HG02623 (cell line): ENCODE results near the gene GMDS.

Experiments
- ATAC-seq: cut with Tn5 transposase; IDR thresholded peaks from one replicate; pipeline ENCODE4 v1.9.1; 2021; ENCODE audit warnings: moderate library complexity; ENCODE audit not compliant: unreplicated experiment

GMDS gene

DNA sequence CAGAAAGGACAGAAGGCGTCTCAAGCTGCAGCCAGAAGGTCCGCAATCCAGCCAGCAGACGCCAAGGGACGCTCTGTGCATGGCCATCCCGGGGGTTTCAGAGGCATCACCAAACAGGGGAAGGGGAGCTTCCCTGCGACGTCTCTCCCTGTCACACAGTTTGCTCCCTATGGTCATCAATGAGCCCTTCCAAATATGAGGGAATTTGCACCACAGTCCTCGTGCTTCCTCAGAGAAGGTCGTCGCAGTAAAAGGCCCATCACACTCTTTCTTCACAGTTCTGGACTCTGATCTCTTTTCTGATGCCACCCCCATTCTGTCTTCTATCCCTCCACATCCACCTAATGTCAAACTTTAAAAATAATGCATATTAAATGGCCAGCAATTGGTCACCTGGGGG is 645.9 kb downstream of the GMDS start:
- no peak for ATAC-seq

DNA sequence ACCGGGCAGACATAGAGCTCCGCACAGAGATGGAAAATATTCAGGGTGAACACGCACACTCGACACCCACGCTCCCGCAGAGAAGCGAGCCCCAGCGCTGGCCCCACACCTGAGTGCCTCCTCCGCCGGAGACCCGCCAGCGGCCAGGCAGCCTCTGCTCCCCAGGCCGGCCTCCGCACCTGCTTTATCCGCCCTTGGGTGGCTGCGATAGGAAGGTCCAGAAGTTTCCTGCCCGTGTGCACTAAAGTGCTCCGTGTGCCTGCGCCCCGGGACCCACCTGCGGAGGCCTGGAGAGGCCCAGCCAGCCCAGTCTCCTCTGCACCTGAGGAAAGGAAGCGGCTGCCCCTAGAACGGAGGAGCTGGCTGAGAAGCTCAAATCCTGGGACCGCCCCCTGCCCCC is 646.5 kb downstream of the GMDS start:
- no peak for ATAC-seq

DNA sequence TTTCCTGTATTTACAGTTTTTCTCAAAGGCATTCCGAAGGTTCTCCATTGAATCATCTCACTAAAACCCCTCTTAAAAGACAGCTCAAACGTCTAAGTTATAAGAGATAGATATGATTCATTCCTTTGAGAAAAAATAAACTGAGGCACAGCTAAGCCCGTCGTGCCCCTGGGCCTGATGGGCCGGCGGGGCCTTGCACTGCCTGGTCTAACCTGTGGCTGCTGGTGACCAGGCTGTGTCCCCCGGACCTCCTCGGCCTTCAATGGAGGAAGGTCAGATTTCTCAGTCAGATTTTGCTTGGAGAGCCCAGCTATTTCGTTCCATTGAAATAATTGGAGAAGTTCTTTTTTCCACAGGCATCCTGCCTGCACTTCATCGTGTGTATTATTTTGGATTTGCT is 647.0 kb downstream of the GMDS start:
- ATAC-seq, result no peak

DNA sequence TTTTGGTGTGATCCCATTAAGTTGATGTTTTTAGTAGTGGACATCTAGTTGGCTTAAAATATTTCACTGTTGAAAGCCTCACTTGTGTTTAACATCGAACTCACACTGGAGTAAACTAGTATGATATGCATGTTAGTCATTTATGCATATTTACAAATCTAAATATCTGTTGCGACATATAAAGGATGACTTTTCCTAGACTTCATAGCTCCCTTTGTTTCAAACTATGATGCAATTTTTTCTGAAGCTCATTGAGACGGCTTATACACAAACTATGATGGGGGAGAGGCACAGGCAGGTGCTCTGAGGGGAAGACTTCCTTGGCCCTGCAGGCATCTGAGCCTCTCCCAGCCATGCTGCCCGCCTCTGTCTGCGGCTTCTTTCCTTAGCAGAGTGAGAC is 647.5 kb downstream of the GMDS start:
- ATAC-seq, result no peak

DNA sequence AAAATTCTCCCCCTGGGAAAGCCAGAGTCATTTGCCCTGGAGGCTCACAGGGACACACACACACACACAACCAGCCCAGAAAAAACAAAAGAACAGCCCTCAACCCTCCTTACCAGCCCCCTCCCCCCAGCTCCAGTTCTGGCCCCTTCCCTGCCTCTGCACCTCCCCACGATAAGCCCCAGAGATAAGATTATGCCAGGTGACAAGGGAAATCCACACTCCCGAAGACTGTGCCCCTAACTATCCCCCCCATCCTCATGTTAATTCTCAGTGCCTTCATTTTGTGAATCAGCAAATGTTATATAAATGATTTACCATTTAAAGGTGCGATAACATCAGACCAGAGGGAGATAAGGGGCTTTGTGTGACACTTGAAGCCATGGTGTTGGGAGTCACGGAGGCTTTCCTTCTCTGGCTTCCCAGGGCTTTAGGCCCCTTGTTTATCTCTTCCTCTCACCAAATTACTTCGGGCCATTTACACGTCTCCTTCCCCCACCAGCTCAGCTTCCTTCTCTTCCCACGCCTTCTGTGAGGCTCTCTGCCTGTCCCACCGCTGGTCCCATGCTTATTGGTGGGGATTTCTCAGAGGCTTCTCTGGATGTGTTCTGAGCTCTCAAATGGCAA is 648.2 kb downstream of the GMDS start:
- no peak for ATAC-seq

DNA sequence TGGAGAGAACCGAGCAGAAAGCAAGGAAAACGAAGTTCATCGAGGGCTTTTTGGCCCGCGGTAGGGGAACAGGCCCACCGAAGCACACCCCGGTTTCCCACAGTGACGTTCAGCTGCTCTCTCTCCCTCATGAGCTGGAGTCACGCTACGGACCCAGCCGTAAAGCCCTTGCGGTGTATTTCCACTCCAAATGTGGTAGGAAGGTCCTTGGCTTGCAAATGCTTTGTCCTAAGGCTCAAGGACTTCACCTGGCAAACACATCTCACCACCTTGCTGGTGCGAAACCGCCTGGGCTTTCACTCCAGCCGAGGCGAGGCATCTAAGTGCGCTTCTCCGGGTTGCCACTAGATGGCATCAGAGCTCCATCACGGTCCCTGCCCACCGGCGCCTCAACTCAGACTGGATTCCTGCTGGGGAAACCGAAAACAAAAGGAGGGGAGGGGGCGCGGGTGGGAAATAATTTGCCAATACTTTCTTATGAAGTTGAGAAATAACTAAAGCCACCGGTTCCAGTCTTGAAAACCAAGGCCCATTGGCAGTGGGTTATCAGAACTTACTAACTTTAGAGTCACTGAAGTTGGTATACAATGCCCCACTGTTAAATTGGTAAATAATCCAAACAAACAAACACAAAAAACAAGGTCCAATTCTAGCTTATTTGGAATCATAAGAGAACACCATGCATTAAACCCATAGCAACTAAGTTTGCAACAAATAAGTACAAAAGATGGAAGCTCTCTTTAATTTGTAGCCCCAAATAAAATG is 649.1 kb downstream of the GMDS start:
- ATAC-seq, result peak; percentile 48

DNA sequence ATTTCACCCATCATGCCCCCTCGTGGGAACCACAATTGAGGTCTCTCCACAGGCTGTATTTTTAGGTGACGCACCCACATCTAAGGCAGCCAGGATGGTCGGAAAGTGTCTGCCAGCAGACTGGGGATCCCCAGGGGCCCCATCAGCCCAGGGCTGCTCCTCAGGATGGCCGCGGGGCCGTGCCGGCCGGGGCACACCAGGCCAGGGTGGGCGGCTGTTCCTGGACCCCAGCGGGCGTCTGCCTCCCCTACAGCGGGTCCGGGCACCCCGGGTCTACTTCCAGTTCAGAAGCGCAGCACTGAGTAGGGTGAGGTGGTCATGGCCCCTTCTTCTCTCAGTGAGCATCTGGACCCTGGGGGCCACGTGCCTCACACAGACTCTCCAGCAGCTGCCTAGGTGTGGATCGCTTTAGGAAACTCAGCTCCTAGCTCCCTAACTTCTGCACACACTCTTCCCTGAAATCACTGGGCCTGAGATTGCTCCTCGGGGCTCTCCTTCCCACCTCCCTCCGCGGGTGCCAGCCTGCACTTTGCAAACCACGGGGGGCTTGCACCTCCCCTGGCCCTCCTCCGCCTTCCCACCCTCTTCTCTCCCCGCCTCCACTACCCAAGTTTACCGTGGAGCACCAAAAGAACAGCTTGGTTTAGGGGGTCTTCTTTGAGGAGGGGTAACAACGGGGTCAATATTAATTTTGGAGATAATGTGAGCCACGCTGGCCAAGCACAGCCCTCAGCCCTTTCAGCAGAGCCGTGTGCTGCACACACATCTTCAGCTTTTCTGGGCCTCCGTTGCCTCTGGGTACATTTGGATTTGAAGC is 649.9 kb downstream of the GMDS start:
- no peak for ATAC-seq

DNA sequence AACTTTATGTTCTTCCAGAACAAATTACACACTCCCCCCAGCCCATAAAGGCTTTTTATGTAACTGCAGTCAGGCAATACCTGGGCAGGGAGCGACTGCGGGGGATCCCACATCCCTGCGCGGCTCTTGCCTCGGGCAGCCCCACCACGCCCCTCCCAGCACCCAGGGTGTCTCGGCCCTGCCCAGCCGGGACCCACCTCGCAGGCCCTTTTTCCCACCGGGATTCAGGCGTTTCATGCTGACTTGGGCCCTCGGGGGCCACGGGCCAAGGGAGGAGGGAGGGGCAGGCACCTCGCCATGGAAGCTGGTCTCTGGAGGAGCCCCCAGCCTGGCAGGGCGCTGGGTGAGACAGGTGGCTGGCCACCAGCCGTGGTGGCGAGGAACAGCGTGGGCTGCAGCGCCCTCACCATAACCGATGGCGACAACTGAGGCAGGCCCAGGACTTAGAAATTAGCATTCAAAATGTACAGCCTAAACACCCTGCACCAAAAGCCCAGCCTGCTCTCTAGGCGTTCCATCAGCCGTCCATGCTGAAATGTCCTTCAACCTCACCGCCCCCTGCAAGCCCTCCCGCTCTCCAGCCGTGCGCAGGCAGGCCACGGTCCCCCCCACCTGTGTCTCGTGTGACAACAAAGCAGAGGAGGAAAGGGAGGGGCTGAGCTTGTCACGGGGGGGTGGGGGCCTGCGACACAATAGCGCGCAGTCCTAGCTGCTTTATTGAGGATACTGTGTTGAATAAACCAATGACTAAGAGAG is 650.8 kb downstream of the GMDS start:
- ATAC-seq, result no peak

DNA sequence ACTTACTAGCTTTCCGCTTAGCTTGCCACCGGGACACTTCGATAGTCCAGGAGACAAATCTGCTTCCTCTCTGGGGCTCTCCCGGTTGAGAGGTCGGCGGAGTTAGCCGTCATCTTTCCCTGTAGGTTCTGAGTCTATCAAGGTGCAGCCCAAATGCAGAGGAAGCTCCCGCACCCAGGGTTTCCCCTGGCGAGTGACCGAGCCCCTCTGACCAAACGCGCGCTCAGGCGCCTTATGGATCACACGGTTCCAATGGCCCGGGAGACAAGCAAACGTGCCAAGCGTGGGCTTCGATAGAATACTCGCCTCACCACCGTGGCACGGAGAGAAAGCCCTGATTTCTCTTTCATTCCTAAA is 651.5 kb downstream of the GMDS start:
- ATAC-seq, result no peak

DNA sequence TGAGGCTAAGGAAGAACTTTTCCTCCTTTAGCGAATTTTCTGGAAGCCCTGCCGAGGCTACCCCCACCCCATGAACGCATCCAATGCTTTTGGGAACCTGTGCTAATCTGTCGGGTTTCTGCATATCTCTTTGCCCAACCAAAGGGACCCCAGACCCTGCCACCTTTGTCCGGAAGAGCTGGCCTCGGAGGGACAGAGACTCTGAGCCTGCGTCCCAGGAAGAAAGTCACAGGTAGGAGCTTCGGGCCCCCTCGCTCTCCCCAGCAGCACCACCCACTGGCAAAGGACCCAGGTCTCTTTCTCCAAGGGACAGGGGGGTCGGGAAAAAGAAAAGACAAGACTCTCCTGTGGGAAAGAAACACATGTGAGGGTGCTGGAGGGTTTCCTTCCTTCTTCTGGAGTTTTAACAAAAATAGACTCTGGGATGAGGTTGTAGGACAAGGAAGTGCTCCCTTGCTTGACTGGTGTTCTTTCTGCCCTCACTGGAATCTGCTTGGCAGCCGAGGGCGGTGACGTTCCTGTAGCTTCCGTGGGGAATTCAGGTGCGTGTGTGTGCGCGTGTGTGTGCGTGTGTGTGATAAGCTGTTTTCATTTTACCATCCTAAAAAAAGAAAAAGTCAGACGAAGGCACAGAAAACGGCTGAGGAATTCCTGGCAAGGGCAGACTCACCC is 652.0 kb downstream of the GMDS start:
- no peak for ATAC-seq

DNA sequence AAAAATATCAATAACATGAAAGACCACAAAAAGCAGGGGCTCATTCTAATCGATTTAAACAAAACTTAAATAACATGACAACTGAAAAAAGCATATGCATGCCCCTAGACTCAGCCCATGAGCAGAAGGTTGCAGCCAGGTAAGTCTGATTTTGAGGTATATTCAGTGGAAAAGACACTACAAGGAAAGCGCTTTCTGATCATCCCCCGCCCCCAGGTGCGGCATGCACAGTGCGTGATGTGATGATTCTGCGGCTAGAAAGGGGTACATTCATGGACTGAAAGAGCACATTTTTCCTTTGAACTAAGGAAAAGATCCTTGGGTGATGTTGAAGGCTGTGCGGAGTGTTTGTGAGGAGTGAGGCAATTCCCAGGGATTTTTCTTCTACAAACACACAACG is 652.6 kb downstream of the GMDS start:
- no peak for ATAC-seq

DNA sequence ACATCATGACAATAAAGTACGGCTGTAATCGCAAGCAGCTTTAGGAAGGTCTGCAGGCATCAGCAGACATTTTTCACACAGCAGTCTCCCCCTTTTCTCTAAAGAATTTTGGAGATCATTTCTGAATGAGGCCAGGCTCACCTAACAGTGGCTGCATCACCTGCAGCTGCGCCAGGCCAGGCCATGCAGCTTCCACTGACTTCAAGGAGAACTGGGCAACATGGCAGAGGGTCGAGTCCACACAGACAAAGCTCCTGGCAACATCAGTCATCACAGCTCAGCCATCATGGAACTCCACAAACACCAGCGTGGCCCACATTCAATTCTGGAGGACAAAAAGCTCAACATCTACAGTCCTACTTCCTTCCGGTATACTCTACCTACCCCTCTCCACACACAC is 653.5 kb downstream of the GMDS start:
- no peak for ATAC-seq

DNA sequence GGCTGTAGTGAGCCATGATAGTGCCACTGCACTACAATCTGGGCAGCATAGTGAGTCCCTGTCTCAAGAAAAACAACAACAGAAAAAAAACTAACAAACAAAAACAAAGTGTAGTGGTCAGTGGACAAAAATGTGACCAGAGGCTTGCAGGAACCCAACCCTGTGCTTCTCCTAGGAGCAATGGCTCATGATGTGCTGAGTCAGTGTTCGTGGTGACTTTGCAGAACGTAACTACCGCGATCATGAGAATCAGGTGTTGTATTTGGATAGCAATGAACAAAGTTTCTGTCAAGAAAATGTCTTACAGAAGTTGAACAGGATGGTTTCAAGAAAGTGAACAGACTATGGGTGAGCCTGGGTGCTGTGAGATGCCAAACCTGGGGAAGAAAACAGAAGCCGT is 654.2 kb downstream of the GMDS start:
- ATAC-seq, result no peak

DNA sequence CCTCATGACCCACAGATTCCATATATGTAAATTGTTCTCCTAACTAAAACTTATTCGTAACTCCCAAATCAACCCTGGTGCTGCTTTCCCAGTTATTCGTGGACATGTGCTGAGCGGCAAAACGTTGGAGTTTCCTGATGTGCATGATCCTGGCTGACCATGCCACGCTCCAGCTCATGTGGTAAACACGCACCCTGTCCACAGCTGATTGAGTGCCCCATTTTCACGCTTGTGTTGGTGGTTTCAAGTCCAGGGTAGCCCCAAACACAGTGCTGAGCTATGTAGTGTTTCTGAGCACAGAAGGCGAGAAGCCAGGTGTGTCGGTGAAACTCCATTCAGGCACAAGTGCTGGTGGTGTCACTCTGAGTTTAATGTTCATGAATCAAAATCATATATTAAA is 654.8 kb downstream of the GMDS start:
- no peak for ATAC-seq

DNA sequence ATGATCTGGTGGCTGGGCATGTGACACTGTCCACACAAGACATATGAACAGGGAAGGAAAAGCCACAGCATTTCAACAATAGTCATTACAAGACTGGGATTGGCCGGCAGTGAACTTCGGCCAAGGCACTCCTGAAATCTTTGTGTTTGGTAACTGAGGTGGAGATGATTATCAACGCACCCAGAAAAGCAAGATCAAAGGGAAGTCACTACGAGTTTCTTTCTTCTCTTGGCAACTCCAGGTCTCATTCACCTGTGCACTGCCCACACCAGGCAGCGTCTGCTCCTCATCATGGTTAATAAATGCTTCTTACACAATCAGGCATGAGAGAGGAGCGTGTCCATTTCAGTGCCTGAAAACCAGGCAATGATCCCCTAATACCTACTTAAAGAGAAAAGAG is 656.2 kb downstream of the GMDS start:
- ATAC-seq, result no peak

DNA sequence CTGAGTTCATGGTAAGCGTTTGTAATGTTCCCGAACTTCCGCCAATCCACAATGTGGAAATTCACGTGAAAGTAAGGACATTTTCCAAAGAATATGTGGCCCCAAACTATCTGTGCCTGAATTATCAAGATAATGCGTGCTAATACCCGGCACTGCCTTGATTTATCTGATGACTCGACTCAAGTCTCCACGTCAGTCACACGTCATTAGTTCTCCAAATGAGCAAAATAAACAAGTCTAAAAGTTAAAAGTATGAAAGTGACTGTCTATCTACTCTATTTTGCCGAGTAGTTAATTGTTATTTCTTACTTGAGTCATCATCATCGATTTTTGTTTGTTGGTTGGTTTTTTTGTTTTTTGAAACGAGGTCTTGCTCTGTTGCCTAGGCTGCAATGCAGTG is 657.4 kb downstream of the GMDS start:
- no peak for ATAC-seq

DNA sequence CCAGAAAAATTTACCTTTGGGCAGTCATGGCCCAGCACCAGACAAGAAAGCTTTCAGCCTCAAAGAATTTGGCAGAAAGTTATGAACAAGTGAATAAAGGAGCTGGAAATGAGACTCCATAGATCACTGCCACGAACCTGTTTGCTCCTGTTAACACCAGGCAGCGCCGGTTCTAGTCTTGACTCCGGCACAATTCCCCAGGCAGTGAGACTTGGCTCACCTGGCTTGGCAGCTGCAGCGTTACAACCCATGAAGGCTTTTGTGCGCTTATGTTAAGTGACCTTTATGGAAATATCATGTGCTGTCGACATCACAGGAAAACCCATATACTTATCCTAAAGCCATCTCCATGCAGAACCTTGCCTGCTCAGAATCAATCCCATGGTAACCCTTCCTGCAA is 657.9 kb downstream of the GMDS start:
- ATAC-seq, result no peak

DNA sequence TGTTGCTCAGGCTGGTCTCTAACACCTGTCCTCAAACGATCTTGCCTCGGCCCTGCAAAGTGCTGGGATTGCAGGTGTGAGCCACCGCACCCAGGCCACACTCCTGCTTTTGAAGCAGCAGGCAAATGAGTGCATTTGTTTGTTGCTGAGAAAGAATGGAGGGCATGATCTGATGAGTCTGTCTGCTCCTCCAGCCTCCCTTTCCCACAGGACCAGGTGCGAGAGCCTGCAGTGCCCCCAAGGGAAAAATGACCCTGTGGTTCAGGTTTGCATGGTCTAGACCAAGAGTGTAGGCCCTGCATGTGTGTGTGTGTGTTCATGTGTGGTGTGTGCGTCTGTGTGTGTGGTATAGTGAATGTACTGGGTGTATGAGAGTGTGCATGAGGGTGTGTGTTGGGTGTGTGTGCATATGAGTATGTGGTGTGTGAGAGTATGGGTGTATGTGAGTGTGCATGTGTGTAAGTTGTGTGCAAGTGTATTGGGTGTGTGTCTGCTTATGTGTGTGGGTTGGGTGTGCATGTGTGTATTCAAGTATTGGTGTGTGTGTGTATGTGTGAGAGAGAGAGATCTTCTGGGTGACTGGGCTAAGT is 658.4 kb downstream of the GMDS start:
- no peak for ATAC-seq

DNA sequence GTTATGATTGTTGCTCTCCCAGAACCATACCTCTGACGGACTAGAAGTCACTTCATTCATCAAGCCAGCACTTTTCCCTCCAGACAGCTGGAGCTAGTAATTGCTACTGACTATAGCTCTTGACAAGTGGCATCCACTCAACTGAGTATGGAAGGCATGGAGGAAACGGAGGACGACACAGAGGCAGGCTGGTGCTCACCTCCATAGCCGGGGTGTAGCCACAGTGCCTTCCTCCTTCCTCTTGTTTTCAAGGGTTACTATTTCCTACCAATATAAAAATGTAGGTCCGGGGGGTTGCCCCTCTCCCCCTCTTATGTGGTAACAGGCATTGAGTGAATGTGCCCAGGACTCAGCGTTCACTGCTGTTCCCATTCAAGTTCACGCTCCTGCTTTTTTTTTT is 659.1 kb downstream of the GMDS start:
- no peak for ATAC-seq

DNA sequence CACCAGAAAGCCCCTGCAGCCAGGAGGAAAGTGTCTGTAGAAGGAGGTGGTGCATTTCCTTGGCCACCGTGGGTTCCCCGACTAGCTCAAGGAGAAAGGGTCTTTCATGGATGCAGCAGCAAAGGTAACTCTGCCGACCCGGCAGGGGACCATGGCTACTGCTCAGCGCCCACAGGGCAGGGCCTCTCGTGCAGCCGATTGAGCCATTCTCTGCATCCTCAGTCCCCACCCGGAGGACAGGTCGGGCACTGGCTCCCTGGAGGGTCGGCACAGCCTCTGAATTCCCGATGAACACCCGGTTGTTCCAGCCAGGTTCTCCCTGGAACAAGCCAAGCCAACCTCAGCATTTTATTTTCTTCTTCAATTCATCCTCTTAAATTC is 659.7 kb downstream of the GMDS start:
- no peak for ATAC-seq
